SKM-1 (cell line): Measurements from ENCODE around the gene ZFP36L2.

Experiments used
- DNase-seq: peaks from one replicate; lab custom pipeline; 2025; ENCODE audit not compliant: unreplicated experiment; lab: John Stamatoyannopoulos, UW

Gene ZFP36L2

GRCh38 chr2:43210467-43211303, 15.7 kb downstream of the ZFP36L2 start:
- DNase-seq: peak; percentile 95

GRCh38 chr2:43210125-43210466, 16.3 kb downstream of the ZFP36L2 start:
- no peak for DNase-seq

- DNase-seq: no peak
Observed at GRCh38 chr2:43209204-43209717, 17.1 kb downstream of the ZFP36L2 start.

GRCh38 chr2:43207553-43208300, 18.7 kb downstream of the ZFP36L2 start:
- DNase-seq: no peak

GRCh38 chr2:43206602-43207001, 19.8 kb downstream of the ZFP36L2 start:
- no peak for DNase-seq

- no peak for DNase-seq
Observed at GRCh38 chr2:43203373-43203772, 23.0 kb downstream of the ZFP36L2 start.

- no peak for DNase-seq
Observed at GRCh38 chr2:43202289-43202688, 24.1 kb downstream of the ZFP36L2 start.

- DNase-seq: no peak
Observed at GRCh38 chr2:43201497-43201896, 24.9 kb downstream of the ZFP36L2 start.

- no peak for DNase-seq
Observed at GRCh38 chr2:43201016-43201415, 25.4 kb downstream of the ZFP36L2 start.

- DNase-seq: no peak
Observed at GRCh38 chr2:43199492-43200488, 26.6 kb downstream of the ZFP36L2 start.

GRCh38 chr2:43198263-43198662, 28.1 kb downstream of the ZFP36L2 start:
- DNase-seq: no peak

GRCh38 chr2:43197588-43197896, 28.9 kb downstream of the ZFP36L2 start:
- no peak for DNase-seq

GRCh38 chr2:43196768-43197587, 29.4 kb downstream of the ZFP36L2 start:
- DNase-seq: peak; percentile 63

GRCh38 chr2:43194121-43194869, 32.1 kb downstream of the ZFP36L2 start:
- DNase-seq: no peak

GRCh38 chr2:43193652-43194120, 32.7 kb downstream of the ZFP36L2 start:
- DNase-seq: no peak

- DNase-seq: no peak
Observed at GRCh38 chr2:43192744-43193651, 33.4 kb downstream of the ZFP36L2 start.

- DNase-seq: no peak
Observed at GRCh38 chr2:43191947-43192516, 34.4 kb downstream of the ZFP36L2 start.
